ENCODE results near the gene ELK4.

GRCh38 chr1:205569411-205570172 is 62.2 kb downstream of the ELK4 start:
- no peak for TF ChIP-seq BHLHE40 (IDR thresholded peaks at IDR 0.05; ENCODE audit: borderline replicate concordance)
- TF ChIP-seq FOXA1 (IDR thresholded peaks at IDR 0.05) = no peak
- TF ChIP-seq TARDBP (IDR thresholded peaks at IDR 0.05) = no peak
- TF ChIP-seq L3MBTL2 (conservative IDR thresholded peaks at IDR 0.05) = no peak
- no peak for TF ChIP-seq FOXM1 (IDR thresholded peaks at IDR 0.05; ENCODE audit: borderline replicate concordance)
- TF ChIP-seq ELF4 (IDR thresholded peaks at IDR 0.05) = no peak
- TF ChIP-seq SUZ12 (IDR thresholded peaks at IDR 0.05) = no peak
- no peak for TF ChIP-seq ZNF384 (IDR thresholded peaks at IDR 0.05)

Data from HEK293T (cell line).